GM19438 (cell line): ENCODE results near the gene ZNF446.

Source experiments
- ATAC-seq: cut with Tn5 transposase; IDR thresholded peaks from one replicate; pipeline ENCODE4 v1.9.1; 2021; ENCODE audit warnings: low read depth; ENCODE audit not compliant: unreplicated experiment

The ZNF446 gene

DNA sequence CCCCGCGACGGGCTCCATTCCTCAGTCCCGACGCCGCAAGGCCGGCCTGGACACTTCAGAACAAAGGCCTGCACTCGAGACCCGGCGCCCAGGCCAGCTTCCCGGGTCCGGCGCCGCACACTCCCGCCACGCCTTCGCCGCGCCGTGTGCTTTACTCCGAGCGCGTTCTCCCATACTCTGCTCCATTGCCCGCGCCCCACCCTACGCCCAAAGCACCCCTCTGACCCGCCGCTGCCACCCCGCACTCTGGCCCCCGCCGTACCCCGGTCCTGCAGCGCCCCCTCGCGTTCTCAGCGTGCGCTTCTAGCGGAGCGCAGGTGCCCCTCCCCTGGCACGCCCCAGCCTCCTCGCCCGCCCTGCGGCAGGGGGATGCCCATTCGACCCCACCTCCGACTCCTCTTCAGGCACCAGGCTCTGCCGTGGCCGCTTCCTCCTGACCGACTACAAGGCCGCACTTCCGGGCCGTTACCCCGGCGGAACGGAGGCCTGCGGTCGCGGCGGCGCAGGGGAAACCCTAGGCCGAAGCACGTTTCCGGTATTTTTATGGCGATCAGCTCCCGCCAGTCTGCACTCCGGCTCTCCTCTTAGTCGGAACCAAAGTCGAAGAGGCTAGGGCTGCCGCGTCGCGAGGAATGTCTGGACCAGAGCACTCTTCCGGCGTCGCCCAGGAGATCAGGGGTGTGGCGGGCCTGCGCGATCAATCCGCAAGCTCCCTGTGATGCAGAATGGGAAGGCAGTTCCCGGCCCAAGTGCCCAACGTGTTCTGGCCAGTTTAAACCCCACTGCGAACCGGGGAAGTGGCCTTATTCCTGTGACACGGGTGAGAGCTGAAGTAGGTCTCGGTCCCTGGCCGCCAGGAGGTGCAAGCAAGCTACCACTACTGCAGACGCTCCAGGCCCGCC is 43.5 kb downstream of the ZNF446 start, which contains the start of gene ZBTB45:
TSS of gene ZBTB45 (minus strand) at position 456 of the 902 bp plus-strand sequence. CDS start 2,137 bp downstream, outside the sequence.
- ATAC-seq = peak; percentile 75

DNA sequence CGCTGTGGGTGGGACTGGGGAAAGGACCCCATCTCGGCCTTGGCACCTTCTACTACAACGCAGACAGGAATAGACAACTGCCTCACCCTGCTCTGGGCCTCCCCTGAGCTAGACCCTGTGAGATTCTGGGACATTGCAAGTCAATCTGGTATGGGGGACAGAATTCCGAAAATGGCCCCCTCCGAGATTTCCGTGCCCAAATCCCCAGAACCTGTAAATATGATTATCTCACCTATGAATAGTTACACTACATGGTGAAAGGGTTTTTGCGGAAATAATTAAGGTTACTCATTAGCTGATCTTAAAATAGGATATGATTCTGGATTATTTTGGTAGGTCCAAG is 44.1 kb downstream of the ZNF446 start:
- ATAC-seq = no peak

DNA sequence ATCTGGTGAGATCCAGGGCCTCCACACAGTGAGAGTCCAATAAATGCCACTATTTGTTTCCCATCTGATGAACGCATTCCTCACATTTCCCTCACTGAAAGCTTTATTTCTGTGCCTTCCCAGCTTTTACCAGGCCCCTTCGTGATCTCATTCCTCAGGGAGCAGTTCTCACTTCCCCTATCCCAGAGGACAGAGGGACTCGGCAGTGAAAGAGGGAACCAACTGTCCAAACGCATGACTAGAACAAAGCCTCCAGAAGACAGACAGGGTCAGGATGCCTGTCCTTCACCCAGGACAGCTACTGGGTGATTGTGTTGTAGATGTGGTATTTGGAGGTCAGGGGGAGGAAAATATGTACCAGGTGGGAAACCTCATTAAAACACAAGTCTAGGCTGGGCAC is 45.5 kb downstream of the ZNF446 start:
- no peak for ATAC-seq

- ATAC-seq = no peak
Measured at GRCh38 chr19:58522709-58523108, 46.6 kb downstream of the ZNF446 start.

DNA sequence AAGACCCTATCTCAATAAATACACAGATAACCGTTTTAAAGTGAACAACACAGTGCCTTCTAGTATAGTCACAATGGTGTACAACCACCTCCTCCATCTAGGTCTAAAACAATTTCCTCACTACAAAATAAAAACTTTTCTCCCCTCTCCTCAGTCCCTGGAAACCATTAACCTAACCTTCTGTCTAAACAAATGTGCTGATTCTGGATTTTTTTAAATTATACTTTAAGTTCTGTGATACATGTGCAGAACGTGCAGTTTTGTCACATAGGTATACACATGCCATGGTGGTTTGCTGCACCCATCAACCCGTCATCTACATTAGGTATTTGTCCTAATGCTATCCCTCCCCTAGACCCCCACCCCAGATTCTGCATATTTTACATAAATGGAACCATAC is 53.3 kb downstream of the ZNF446 start:
- no peak for ATAC-seq
